Brain microvascular endothelial cell (primary cell): ENCODE results near the gene HINFP.

Source experiments
- DNase-seq: peaks from one replicate; pipeline ENCODE4 v3.0.0-alpha.2; 2020
- H3K27ac ChIP-seq: fragments of 250-450 bp; sonication (Bioruptor Pico); 2 replicates; pipeline ENCODE4 v1.5.1; 2020; ENCODE audit warnings: mild to moderate bottlenecking, moderate library complexity
- H3K27me3 ChIP-seq: fragments of 250-450 bp; sonication (Bioruptor Pico); replicated peaks from 2 replicates; pipeline ENCODE4 v1.5.1; 2020; ENCODE audit warnings: mild to moderate bottlenecking
- H3K36me3 ChIP-seq: fragments of 250-450 bp; sonication (Bioruptor Pico); replicated peaks from 2 replicates; pipeline ENCODE4 v1.5.1; 2020; ENCODE audit warnings: mild to moderate bottlenecking
- H3K4me3 ChIP-seq: 2 replicates; pipeline ENCODE4 v1.5.1; 2011; ENCODE audit warnings: low read depth, mild to moderate bottlenecking, control low read depth, low read length, moderate library complexity
- in situ Hi-C: cut with HindIII; loops from 2 replicates; pipeline ENCODE4 v1.10.0; 2017; ENCODE audit warnings: low sequenced_read_pairs, low pct_ligation_motif_present
- TF ChIP-seq, protein P1 (sequence below): IDR thresholded peaks from 2 replicates; pipeline ENCODE4 v1.5.1; 2011; ENCODE audit warnings: low read depth, mild to moderate bottlenecking, moderate library complexity, low read length, control low read depth, inconsistent platforms; ENCODE audit errors: missing control alignments

Gene HINFP

DNA sequence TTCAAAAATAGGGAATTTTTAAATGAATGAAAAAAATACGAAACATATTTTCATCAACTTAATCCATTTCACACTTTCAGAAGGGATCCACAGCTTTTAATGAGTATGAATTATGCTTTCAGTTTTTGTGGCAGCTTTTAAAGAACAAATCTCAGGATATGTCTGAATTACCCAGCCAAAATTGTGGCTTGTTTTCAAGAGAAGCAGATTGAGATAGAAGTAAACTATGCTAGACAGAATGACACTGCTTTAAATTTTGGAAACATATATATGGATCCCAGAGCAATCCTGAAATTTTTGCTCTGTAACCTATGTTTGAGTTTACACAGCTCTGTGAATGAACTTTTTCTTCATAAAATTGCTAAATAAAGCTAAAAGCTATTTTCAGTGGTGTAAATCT, 2.4 kb upstream of the HINFP start:
- in situ Hi-C loops: no loop called here
- no peak overlapping the region for H3K4me3 ChIP-seq
- DNase-seq: no peak
- TF ChIP-seq, protein P1, sequence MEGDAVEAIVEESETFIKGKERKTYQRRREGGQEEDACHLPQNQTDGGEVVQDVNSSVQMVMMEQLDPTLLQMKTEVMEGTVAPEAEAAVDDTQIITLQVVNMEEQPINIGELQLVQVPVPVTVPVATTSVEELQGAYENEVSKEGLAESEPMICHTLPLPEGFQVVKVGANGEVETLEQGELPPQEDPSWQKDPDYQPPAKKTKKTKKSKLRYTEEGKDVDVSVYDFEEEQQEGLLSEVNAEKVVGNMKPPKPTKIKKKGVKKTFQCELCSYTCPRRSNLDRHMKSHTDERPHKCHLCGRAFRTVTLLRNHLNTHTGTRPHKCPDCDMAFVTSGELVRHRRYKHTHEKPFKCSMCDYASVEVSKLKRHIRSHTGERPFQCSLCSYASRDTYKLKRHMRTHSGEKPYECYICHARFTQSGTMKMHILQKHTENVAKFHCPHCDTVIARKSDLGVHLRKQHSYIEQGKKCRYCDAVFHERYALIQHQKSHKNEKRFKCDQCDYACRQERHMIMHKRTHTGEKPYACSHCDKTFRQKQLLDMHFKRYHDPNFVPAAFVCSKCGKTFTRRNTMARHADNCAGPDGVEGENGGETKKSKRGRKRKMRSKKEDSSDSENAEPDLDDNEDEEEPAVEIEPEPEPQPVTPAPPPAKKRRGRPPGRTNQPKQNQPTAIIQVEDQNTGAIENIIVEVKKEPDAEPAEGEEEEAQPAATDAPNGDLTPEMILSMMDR: no peak
- no peaks in the 10 kb centered on the region for H3K27me3 ChIP-seq
- no peak overlapping the region for H3K27ac ChIP-seq
- H3K36me3 ChIP-seq: peaks cover 23% of the 10 kb centered on the region

GRCh38 chr11:119120639-119121007, 757 bp upstream of the HINFP start:
- Histone ChIP-seq H3K27me3 (no peaks in the 10 kb centered on the region), H3K27ac (peak overlapping the region; percentile 54), H3K36me3 (peaks cover 15% of the 10 kb centered on the region), H3K4me3 (peak overlapping the region; percentile 58)
- DNase-seq: no peak
- in situ Hi-C loops: no loop called here
- TF ChIP-seq, protein P1: no peak

DNA sequence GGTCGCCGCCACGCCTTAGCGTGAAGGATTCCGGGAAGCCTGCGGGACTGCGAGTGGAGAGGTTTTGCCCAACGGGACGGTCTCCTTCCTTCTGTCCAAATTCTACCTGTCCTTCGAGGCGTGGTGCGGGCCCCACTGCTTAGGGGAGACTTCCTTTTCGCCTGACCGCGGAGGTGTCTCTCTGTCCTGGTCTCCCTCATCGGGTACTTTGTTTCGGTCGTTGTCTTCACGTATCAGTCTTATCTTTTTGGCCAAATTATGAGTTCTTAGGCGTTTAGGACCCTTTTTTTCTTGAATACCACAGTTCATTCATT, 388 bp downstream of the HINFP start:
- TF ChIP-seq, protein P1: no peak
- H3K27ac ChIP-seq: peak overlapping the region; percentile 41
- H3K36me3 ChIP-seq: peaks cover 11% of the 10 kb centered on the region
- H3K4me3 ChIP-seq: peak overlapping the region; percentile 83
- no peak for DNase-seq
- no peaks in the 10 kb centered on the region for H3K27me3 ChIP-seq
- in situ Hi-C loops: no loop called here

DNA sequence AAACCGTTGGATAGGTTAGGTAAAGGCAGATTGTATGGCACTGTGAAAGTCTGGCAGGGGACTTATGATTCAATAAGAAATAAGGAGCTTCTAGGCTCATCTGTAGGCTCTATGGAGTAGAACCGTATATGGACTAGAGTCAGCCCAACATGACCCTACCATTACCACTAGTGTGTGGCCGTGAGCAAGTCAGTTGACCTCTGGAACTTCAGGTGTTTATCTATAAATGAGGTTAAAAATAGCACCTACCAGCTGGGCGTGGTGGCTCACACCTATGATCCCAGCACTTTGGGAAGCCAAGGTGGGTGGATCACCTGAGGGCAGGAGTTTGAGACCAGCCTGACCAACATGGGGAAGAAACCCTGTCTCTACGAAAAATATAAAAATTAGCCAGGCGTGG, 4.4 kb downstream of the HINFP start:
- TF ChIP-seq, protein P1: no peak
- no peak overlapping the region for H3K4me3 ChIP-seq
- H3K27ac ChIP-seq: no peak overlapping the region
- in situ Hi-C loops: no loop called here
- H3K36me3 ChIP-seq: peaks cover 22% of the 10 kb centered on the region
- H3K27me3 ChIP-seq: no peaks in the 10 kb centered on the region
- no peak for DNase-seq

- no peak overlapping the region for H3K27ac ChIP-seq
- peaks cover 28% of the 10 kb centered on the region for H3K36me3 ChIP-seq
- no peak overlapping the region for H3K4me3 ChIP-seq
- in situ Hi-C loops: no loop called here
- no peaks in the 10 kb centered on the region for H3K27me3 ChIP-seq
- no peak for DNase-seq
- TF ChIP-seq, protein P1: no peak
Observed at GRCh38 chr11:119126675-119127268, 5.4 kb downstream of the HINFP start.

- Histone ChIP-seq H3K27ac (no peak overlapping the region), H3K36me3 (peaks cover 40% of the 10 kb centered on the region), H3K4me3 (no peak overlapping the region), H3K27me3 (no peaks in the 10 kb centered on the region)
- in situ Hi-C loops: no loop called here
- TF ChIP-seq, protein P1: no peak
- DNase-seq: no peak
Observed at GRCh38 chr11:119130662-119131061, 9.3 kb downstream of the HINFP start.
